Keratinocyte (primary cell): ENCODE measurements around the gene NUBP2. TPM values are rescaled to one million over a fixed set of nuclear protein-coding genes. Genes with fewer than 3 reads are reported as not detected.

Source experiments
- DNase-seq: peaks from one replicate; pipeline ENCODE4 v3.0.0-alpha.2; 2011; ENCODE audit warnings: low read depth, missing footprints, low spot score
- FAIRE-seq: peaks from 2 replicates; lab custom pipeline; 2011; peaks lifted over from hg19 to GRCh38; lab: Jason Lieb, UNC
- H2AFZ ChIP-seq: 2 replicates; pipeline ENCODE4 v1.6.0; 2012; ENCODE audit warnings: low read length, control low read depth, inconsistent platforms; ENCODE audit not compliant: control insufficient read depth
- H3K27ac ChIP-seq: 2 replicates; pipeline ENCODE4 v1.5.1; 2011; ENCODE audit warnings: low read length; ENCODE audit not compliant: control insufficient read depth, insufficient read depth
- H3K27me3 ChIP-seq: 3 replicates; pipeline ENCODE4 v1.6.0; 2011; ENCODE audit warnings: low read length; ENCODE audit not compliant: control insufficient read depth, insufficient read depth; ENCODE audit errors: extremely low read depth
- H3K36me3 ChIP-seq, 2 experiments: 2 replicates in 1 of 2; 3 replicates in 1 of 2; pipeline ENCODE4 v1.5.1; 2011; ENCODE audit warnings: low read length in 2 of 2, mild to moderate bottlenecking in 1 of 2; ENCODE audit not compliant: control insufficient read depth in 2 of 2, insufficient read depth in 2 of 2; ENCODE audit errors: extremely low read depth in 1 of 2
- H3K4me1 ChIP-seq: 3 replicates; pipeline ENCODE4 v1.5.1; 2011; ENCODE audit warnings: low read length; ENCODE audit not compliant: control insufficient read depth, insufficient read depth; ENCODE audit errors: extremely low read depth
- H3K4me2 ChIP-seq: 3 replicates; pipeline ENCODE4 v1.6.0; 2011; ENCODE audit warnings: low read depth, low read length; ENCODE audit not compliant: control insufficient read depth, insufficient read depth; ENCODE audit errors: extremely low read depth
- H3K4me3 ChIP-seq, 3 experiments: fragments of 200-600 bp in 1 of 3; sonication (generic) in 1 of 3; 2 replicates in 2 of 3; 3 replicates in 1 of 3; pipeline ENCODE4 v1.5.1; 2011 to 2016; ENCODE audit warnings: low read length in 3 of 3, mild to moderate bottlenecking in 3 of 3, control low read depth in 2 of 3, inconsistent platforms in 1 of 3, low read depth in 1 of 3, mixed read lengths in 1 of 3, mixed run types in 1 of 3, moderate library complexity in 1 of 3; ENCODE audit not compliant: control insufficient read depth in 2 of 3, insufficient read depth in 2 of 3; ENCODE audit errors: extremely low read depth in 1 of 3
- H3K79me2 ChIP-seq: 2 replicates; pipeline ENCODE4 v1.6.0; 2012; ENCODE audit warnings: low read length; ENCODE audit not compliant: control insufficient read depth, insufficient read depth
- H3K9ac ChIP-seq: 3 replicates; pipeline ENCODE4 v1.6.0; 2011; ENCODE audit warnings: low read length; ENCODE audit not compliant: control insufficient read depth, insufficient read depth; ENCODE audit errors: extremely low read depth
- H3K9me1 ChIP-seq: 3 replicates; pipeline ENCODE4 v1.6.0; 2011; ENCODE audit warnings: low read length; ENCODE audit not compliant: control insufficient read depth, insufficient read depth; ENCODE audit errors: extremely low read depth
- H3K9me3 ChIP-seq: 2 replicates; pipeline ENCODE4 v1.5.1; 2012; ENCODE audit warnings: low read depth, low read length; ENCODE audit not compliant: control insufficient read depth
- H4K20me1 ChIP-seq: 3 replicates; pipeline ENCODE4 v1.6.0; 2011; ENCODE audit warnings: low read length; ENCODE audit not compliant: control insufficient read depth, insufficient read depth; ENCODE audit errors: extremely low read depth
- EZH2 ChIP-seq: IDR thresholded peaks from one replicate; pipeline ENCODE4 v1.6.1; 2012; ENCODE audit warnings: inconsistent platforms, mild to moderate bottlenecking, low read length, moderate library complexity
- dilution Hi-C: fragments of 300-500 bp; cut with MboI; formaldehyde crosslinking; loops from one replicate; pipeline ENCODE4 v1.7.0; 2020; ENCODE audit warnings: low sequenced_read_pairs; ENCODE audit not compliant: extremely low pct_ligation_motif_present
- polyA plus RNA-seq, 5 experiments: library from polyadenylated mRNA; depleted of rRNA in 3 of 5; stranded (reverse) in 3 of 5; stranded (forward) in 1 of 5; unstranded in 1 of 5; fragments of >200 nt; gene quantifications; 1 replicate in 1 of 5; 2 replicates in 3 of 5; 3 replicates in 1 of 5; pipeline versions ENCODE4 v1.2.1 to v1.2.3, GENCODE V29; 2011 to 2012; ENCODE audit warnings: missing spikeins in 2 of 5, low read depth in 1 of 5, low replicate concordance in 1 of 5
- TF ChIP-seq, protein P1 (sequence below), 3 experiments: IDR thresholded peaks in 1 of 3; conservative IDR thresholded peaks in 1 of 3; optimal IDR thresholded peaks in 1 of 3; 2 replicates in 2 of 3; 3 replicates in 1 of 3; pipeline versions ENCODE3 to v1.5.1; 2011; ENCODE audit warnings: low read length in 3 of 3, mild to moderate bottlenecking in 3 of 3, moderate library complexity in 2 of 3, control low read depth in 1 of 3, inconsistent platforms in 1 of 3; ENCODE audit not compliant: insufficient read depth in 2 of 3; ENCODE audit errors: extremely low read depth in 1 of 3

The NUBP2 gene
- polyA plus RNA-seq, 1 donor (not counting 4 experiments of a cell fraction or from before 2014, with no cell fraction given), result 24.4 TPM

GRCh38 chr16:1810106-1810505, 27.3 kb downstream of the NUBP2 start:
- DNase-seq, result no peak
- H4K20me1 ChIP-seq, result no peaks in the 10 kb centered on the region
- H3K9ac ChIP-seq, result no peak overlapping the region
- no peaks in the 10 kb centered on the region for H3K9me3 ChIP-seq
- dilution Hi-C loops, result no loop called here
- H3K36me3 ChIP-seq, result peaks cover 0 to 3% of the 10 kb centered on the region in 2 experiments
- no peak overlapping the region for H3K27ac ChIP-seq
- no peaks in the 10 kb centered on the region for H3K4me1 ChIP-seq
- H3K4me2 ChIP-seq, result no peak overlapping the region
- H2AFZ ChIP-seq, result no peak overlapping the region
- H3K27me3 ChIP-seq, result no peaks in the 10 kb centered on the region
- TF ChIP-seq, protein P1, sequence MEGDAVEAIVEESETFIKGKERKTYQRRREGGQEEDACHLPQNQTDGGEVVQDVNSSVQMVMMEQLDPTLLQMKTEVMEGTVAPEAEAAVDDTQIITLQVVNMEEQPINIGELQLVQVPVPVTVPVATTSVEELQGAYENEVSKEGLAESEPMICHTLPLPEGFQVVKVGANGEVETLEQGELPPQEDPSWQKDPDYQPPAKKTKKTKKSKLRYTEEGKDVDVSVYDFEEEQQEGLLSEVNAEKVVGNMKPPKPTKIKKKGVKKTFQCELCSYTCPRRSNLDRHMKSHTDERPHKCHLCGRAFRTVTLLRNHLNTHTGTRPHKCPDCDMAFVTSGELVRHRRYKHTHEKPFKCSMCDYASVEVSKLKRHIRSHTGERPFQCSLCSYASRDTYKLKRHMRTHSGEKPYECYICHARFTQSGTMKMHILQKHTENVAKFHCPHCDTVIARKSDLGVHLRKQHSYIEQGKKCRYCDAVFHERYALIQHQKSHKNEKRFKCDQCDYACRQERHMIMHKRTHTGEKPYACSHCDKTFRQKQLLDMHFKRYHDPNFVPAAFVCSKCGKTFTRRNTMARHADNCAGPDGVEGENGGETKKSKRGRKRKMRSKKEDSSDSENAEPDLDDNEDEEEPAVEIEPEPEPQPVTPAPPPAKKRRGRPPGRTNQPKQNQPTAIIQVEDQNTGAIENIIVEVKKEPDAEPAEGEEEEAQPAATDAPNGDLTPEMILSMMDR (optimal IDR thresholded peaks at IDR 0.05 in 1 of 3, IDR thresholded peaks at IDR 0.05 in 1 of 3, conservative IDR thresholded peaks at IDR 0.05 in 1 of 3; ENCODE audit: extremely low read depth in 1 of 3, insufficient read depth in 2 of 3, low read length in 3 of 3), result no peak
- no peak for TF ChIP-seq EZH2
- H3K4me3 ChIP-seq, result no peak overlapping the region
- no peaks in the 10 kb centered on the region for H3K9me1 ChIP-seq
- no peak for FAIRE-seq
- no peaks in the 10 kb centered on the region for H3K79me2 ChIP-seq

DNA sequence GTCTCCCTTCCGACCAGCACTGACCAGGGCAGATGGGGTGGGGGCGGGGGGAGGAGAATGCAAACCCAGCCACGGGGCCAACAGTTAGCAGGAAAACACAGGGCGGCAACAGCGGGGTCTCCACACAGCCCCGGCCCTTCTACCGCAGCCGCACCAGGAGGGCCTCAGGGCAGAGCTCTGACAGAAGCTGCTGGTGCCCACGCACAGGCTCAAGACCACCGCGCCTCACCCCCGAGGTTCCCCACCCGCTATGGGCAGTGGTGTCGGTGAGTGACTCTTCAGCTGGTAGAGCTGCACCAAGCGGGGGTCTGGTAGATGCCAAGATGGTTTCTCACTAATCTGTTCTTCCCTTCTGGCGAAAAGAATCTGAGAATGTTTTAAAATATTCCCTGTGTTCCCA, 27.8 kb downstream of the NUBP2 start:
- no peak overlapping the region for H2AFZ ChIP-seq
- H3K4me1 ChIP-seq, result no peaks in the 10 kb centered on the region
- no peaks in the 10 kb centered on the region for H4K20me1 ChIP-seq
- dilution Hi-C loops, result no loop called here
- H3K4me2 ChIP-seq, result no peak overlapping the region
- no peak overlapping the region for H3K9ac ChIP-seq
- H3K79me2 ChIP-seq, result no peaks in the 10 kb centered on the region
- no peak overlapping the region for H3K27ac ChIP-seq
- FAIRE-seq (no peak), DNase-seq (no peak)
- no peak for TF ChIP-seq EZH2
- TF ChIP-seq, protein P1 (optimal IDR thresholded peaks at IDR 0.05 in 1 of 3, IDR thresholded peaks at IDR 0.05 in 1 of 3, conservative IDR thresholded peaks at IDR 0.05 in 1 of 3; ENCODE audit: extremely low read depth in 1 of 3, insufficient read depth in 2 of 3, low read length in 3 of 3), result no peak
- H3K36me3 ChIP-seq, result peaks cover 0 to 5% of the 10 kb centered on the region in 2 experiments
- no peaks in the 10 kb centered on the region for H3K9me1 ChIP-seq
- H3K4me3 ChIP-seq, result no peak overlapping the region
- H3K27me3 ChIP-seq, result no peaks in the 10 kb centered on the region
- no peaks in the 10 kb centered on the region for H3K9me3 ChIP-seq
